ENCODE measurements around the gene ACE.

ACE gene

DNA sequence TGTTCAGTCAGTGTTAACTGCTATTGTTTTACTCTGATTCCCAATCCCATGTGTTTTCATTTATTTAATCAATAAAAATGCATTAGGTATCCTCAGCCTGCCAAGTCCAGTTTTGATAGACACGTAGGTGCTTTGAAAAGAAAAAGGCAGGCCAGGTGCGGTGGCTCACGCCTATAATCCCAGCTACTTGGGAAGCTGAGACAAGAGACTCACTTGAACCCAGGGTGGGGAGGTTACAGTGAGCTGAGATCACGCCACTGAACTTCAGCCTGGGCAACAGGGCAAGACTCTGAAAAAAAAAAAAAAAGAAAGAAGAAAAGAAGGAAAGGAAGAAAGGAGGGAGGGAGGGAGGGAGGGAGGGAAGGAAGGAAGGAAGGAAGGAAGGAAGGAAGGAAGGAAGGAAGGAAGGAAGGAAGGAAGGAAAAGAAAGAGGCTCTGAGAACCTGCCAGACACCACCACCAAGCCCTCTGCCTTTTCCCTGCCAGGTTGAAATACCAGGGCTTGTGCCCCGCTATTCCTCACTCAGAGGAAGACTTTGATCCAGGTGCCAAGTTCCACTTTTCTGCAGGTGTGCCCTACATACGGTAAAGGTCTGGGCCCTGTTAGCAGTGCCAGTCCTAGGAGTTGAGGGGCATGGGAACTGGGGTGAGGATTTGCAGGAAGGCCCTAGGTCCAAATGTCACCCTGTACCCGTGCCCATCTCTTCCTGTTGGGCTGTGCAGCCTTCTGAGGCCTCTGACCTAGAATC is 36.2 kb downstream of the ACE start:
- TF ChIP-seq ZNF776 (tag by site-specific recombination; IDR thresholded peaks at IDR 0.05; ENCODE audit: borderline replicate concordance) (no peak), ZNF670 (tag by site-specific recombination; IDR thresholded peaks at IDR 0.05; ENCODE audit: low read depth) (no peak), ZFP41 (tag by site-specific recombination; IDR thresholded peaks at IDR 0.05; ENCODE audit: borderline replicate concordance) (no peak), ZNF302 (tag by site-specific recombination; IDR thresholded peaks at IDR 0.05; ENCODE audit: low read depth) (no peak), GFI1B (tag by site-specific recombination; IDR thresholded peaks at IDR 0.05) (no peak), ZNF423 (tag by site-specific recombination; IDR thresholded peaks at IDR 0.05) (no peak), ZNF621 (tag by site-specific recombination; IDR thresholded peaks at IDR 0.05) (no peak), ZNF654 (tag by site-specific recombination; IDR thresholded peaks at IDR 0.05; ENCODE audit: low read depth) (no peak), ZBTB7A (tag by site-specific recombination; IDR thresholded peaks at IDR 0.05; ENCODE audit: low read depth) (no peak), TCF7L2 (IDR thresholded peaks at IDR 0.05; ENCODE audit: borderline replicate concordance, low read depth, low read length) (no peak), ZNF623 (tag by site-specific recombination; IDR thresholded peaks at IDR 0.05) (no peak)
- H3K4me3 ChIP-seq (ENCODE audit: low read depth, low read length): no peak overlapping the region
- H3K9me3 ChIP-seq (ENCODE audit: control insufficient read depth, insufficient read depth, low read depth, low read length): no peaks in the 10 kb centered on the region
- no peak overlapping the region for H3K27ac ChIP-seq (ENCODE audit: extremely low read depth, low read depth, low read length)
- ChIA-PET CTCF (no interaction called here), POLR2A (interaction anchor here (0.5 kb wide), 1 partner anchor 225 kb away, joined by 4 read pairs; no protein-coding TSS in a partner anchor)
- H3K36me3 ChIP-seq (ENCODE audit: control insufficient read depth in 2 of 2, insufficient read depth in 1 of 2, low read length in 2 of 2): no peaks in the 10 kb centered on the region
- H3K4me1 ChIP-seq (ENCODE audit: control insufficient read depth, insufficient read depth, low read length): no peaks in the 10 kb centered on the region

DNA sequence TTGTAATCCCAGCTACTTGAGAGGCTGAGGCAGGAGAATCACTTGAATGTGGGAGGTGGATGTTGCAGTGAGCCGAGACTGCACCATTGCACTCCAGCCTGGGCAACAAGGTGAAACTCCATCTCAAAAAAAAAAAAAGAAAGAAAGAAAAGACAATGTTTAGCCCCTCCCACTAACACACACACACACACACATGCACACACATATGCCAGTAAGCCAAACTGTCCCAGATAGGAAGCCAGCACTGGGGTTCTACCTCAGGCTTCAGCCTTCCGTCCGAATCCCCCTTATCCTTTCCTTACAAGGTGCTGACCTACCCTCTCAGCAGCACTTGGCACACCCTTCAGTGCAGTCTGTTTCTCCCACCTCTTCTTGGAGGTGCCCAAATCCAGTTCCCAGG is 37.6 kb downstream of the ACE start:
- Histone ChIP-seq H3K27ac (ENCODE audit: extremely low read depth, low read depth, low read length) (no peak overlapping the region), H3K4me3 (ENCODE audit: low read depth, low read length) (no peak overlapping the region), H3K9me3 (ENCODE audit: control insufficient read depth, insufficient read depth, low read depth, low read length) (no peaks in the 10 kb centered on the region), H3K36me3 (ENCODE audit: control insufficient read depth in 2 of 2, insufficient read depth in 1 of 2, low read length in 2 of 2) (no peaks in the 10 kb centered on the region), H3K4me1 (ENCODE audit: control insufficient read depth, insufficient read depth, low read length) (no peaks in the 10 kb centered on the region)
- TF ChIP-seq ZNF629 (tag by site-specific recombination; IDR thresholded peaks at IDR 0.05): no peak
- TF ChIP-seq, protein P1, sequence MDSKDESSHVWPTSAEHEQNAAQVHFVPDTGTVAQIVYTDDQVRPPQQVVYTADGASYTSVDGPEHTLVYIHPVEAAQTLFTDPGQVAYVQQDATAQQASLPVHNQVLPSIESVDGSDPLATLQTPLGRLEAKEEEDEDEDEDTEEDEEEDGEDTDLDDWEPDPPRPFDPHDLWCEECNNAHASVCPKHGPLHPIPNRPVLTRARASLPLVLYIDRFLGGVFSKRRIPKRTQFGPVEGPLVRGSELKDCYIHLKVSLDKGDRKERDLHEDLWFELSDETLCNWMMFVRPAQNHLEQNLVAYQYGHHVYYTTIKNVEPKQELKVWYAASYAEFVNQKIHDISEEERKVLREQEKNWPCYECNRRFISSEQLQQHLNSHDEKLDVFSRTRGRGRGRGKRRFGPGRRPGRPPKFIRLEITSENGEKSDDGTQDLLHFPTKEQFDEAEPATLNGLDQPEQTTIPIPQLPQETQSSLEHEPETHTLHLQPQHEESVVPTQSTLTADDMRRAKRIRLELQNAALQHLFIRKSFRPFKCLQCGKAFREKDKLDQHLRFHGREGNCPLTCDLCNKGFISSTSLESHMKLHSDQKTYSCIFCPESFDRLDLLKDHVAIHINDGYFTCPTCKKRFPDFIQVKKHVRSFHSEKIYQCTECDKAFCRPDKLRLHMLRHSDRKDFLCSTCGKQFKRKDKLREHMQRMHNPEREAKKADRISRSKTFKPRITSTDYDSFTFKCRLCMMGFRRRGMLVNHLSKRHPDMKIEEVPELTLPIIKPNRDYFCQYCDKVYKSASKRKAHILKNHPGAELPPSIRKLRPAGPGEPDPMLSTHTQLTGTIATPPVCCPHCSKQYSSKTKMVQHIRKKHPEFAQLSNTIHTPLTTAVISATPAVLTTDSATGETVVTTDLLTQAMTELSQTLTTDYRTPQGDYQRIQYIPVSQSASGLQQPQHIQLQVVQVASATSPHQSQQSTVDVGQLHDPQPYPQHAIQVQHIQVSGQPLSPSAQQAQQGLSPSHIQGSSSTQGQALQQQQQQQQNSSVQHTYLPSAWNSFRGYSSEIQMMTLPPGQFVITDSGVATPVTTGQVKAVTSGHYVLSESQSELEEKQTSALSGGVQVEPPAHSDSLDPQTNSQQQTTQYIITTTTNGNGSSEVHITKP (tag by site-specific recombination; IDR thresholded peaks at IDR 0.05): peak; percentile 95
- TF ChIP-seq, protein P2, sequence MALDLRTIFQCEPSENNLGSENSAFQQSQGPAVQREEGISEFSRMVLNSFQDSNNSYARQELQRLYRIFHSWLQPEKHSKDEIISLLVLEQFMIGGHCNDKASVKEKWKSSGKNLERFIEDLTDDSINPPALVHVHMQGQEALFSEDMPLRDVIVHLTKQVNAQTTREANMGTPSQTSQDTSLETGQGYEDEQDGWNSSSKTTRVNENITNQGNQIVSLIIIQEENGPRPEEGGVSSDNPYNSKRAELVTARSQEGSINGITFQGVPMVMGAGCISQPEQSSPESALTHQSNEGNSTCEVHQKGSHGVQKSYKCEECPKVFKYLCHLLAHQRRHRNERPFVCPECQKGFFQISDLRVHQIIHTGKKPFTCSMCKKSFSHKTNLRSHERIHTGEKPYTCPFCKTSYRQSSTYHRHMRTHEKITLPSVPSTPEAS (tag by site-specific recombination; IDR thresholded peaks at IDR 0.05): peak; percentile 40; the same call in 1 of the 2 replicates
- ChIA-PET CTCF (interaction anchor here (1.1 to 1.4 kb wide), 2 partner anchors 35 to 79 kb away, joined by 4 read pairs; no protein-coding TSS in a partner anchor), POLR2A (interaction anchor here (0.7 kb wide), 1 partner anchor 61 kb away, joined by 3 read pairs; no protein-coding TSS in a partner anchor)

DNA sequence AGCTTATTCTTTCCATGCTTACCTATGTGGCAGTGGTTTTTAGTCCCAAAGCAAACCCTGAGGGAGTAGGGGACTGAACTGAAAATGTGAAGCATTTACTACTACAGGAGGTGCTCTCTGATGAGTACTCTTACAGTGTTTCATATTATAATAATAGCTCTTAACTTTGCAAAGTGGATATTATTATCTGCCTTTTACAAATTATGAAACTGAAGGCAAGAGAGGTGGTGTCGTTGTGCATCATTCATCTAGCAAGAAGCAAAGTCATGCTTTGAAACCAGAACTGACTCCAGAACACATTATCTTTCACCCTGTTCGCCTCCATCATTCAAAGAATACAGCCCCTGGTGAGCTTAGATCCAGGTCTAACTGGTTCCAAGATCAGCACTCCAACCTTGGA is 38.1 kb downstream of the ACE start:
- H3K4me3 ChIP-seq (ENCODE audit: low read depth, low read length): no peak overlapping the region
- CTCF ChIA-PET: interaction anchor here (0.9 to 1.4 kb wide), 3 partner anchors 36 to 90 kb away, joined by 3 to 4 read pairs (median 4); no protein-coding TSS in a partner anchor
- H3K4me1 ChIP-seq (ENCODE audit: control insufficient read depth, insufficient read depth, low read length): no peaks in the 10 kb centered on the region
- no peaks in the 10 kb centered on the region for H3K9me3 ChIP-seq (ENCODE audit: control insufficient read depth, insufficient read depth, low read depth, low read length)
- no peak overlapping the region for H3K27ac ChIP-seq (ENCODE audit: extremely low read depth, low read depth, low read length)
- POLR2A ChIA-PET: no interaction called here
- H3K36me3 ChIP-seq (ENCODE audit: control insufficient read depth in 2 of 2, insufficient read depth in 1 of 2, low read length in 2 of 2): no peaks in the 10 kb centered on the region
- TF ChIP-seq, protein P3, sequence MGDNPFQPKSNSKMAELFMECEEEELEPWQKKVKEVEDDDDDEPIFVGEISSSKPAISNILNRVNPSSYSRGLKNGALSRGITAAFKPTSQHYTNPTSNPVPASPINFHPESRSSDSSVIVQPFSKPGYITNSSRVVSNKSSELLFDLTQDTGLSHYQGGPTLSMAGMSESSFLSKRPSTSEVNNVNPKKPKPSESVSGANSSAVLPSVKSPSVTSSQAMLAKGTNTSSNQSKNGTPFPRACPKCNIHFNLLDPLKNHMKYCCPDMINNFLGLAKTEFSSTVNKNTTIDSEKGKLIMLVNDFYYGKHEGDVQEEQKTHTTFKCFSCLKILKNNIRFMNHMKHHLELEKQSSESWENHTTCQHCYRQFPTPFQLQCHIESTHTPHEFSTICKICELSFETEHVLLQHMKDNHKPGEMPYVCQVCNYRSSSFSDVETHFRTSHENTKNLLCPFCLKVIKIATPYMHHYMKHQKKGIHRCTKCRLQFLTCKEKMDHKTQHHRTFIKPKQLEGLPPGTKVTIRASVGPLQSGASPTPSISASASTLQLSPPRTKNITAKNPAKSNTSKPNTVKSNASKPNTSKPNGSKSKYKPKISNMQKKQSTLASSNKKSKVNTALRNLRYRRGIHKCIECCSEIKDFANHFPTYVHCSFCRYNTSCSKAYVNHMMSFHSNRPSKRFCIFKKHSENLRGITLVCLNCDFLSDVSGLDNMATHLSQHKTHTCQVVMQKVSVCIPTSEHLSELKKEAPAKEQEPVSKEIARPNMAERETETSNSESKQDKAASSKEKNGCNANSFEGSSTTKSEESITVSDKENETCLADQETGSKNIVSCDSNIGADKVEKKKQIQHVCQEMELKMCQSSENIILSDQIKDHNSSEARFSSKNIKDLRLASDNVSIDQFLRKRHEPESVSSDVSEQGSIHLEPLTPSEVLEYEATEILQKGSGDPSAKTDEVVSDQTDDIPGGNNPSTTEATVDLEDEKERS (tag by site-specific recombination; IDR thresholded peaks at IDR 0.05): no peak
- TF ChIP-seq GLIS1 (tag by site-specific recombination; IDR thresholded peaks at IDR 0.05) (no peak), ZNF529 (tag by site-specific recombination; IDR thresholded peaks at IDR 0.05; ENCODE audit: insufficient replicate concordance) (no peak), ZNF596 (tag by site-specific recombination; IDR thresholded peaks at IDR 0.05) (no peak), ZNF37A (tag by site-specific recombination; IDR thresholded peaks at IDR 0.05) (no peak), HOXC10 (CRISPR knock-in tag; IDR thresholded peaks at IDR 0.05) (no peak), ZNF433 (tag by site-specific recombination; IDR thresholded peaks at IDR 0.05; ENCODE audit: low read depth) (no peak)
- TF ChIP-seq, protein P4, sequence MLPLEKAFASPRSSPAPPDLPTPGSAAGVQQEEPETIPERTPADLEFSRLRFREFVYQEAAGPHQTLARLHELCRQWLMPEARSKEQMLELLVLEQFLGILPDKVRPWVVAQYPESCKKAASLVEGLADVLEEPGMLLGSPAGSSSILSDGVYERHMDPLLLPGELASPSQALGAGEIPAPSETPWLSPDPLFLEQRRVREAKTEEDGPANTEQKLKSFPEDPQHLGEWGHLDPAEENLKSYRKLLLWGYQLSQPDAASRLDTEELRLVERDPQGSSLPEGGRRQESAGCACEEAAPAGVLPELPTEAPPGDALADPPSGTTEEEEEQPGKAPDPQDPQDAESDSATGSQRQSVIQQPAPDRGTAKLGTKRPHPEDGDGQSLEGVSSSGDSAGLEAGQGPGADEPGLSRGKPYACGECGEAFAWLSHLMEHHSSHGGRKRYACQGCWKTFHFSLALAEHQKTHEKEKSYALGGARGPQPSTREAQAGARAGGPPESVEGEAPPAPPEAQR (tag by site-specific recombination; IDR thresholded peaks at IDR 0.05): no peak

Data from HEK293 (cell line).